Type B pancreatic cell (in vitro differentiated cells): ENCODE data around the gene F11R. TPM values are rescaled to one million over a fixed set of nuclear protein-coding genes. Genes with fewer than 3 reads are reported as not detected.
A peak's percentile ranks its signal among the peaks of the same experiment; 100 is the strongest.

Experiments
- DNase-seq: peaks from one replicate; pipeline ENCODE4 v3.0.0; 2021; ENCODE audit warnings: mixed read lengths; ENCODE audit not compliant: unreplicated experiment; ENCODE audit errors: extremely low spot score
- H3K27ac Mint-ChIP-seq: 2 replicates; pipeline ENCODE4 v1.8.0; 2021; ENCODE audit warnings: mild to moderate bottlenecking, mixed read lengths
- H3K27me3 Mint-ChIP-seq: 2 replicates; pipeline ENCODE4 v1.8.0; 2021; ENCODE audit warnings: mixed read lengths
- H3K36me3 Mint-ChIP-seq: 2 replicates; pipeline ENCODE4 v1.8.0; 2021; ENCODE audit warnings: mixed read lengths
- H3K4me1 Mint-ChIP-seq: one replicate; pipeline ENCODE4 v1.8.0; 2021; ENCODE audit warnings: mixed read lengths; ENCODE audit not compliant: unreplicated experiment
- H3K4me3 Mint-ChIP-seq: 2 replicates; pipeline ENCODE4 v1.8.0; 2021; ENCODE audit warnings: mild to moderate bottlenecking, mixed read lengths
- H3K9me3 Mint-ChIP-seq: 2 replicates; pipeline ENCODE4 v1.8.0; 2021; ENCODE audit warnings: mixed read lengths
- CTCF ChIP-seq: fragments of 200-600 bp; sonication (generic); conservative IDR thresholded peaks from 2 replicates; pipeline ENCODE4 v1.5.0; 2021; ENCODE audit warnings: antibody characterized with exemption, mild to moderate bottlenecking
- total RNA-seq: library from RNA; stranded (reverse); gene quantifications from 2 replicates; pipeline ENCODE4 v1.2.1, GENCODE V29; 2021; ENCODE audit warnings: low replicate concordance

F11R gene
- total RNA-seq, 1 donor from 2014 or later: 66.8 TPM

GRCh38 chr1:161044908-161045735 is 24.2 kb upstream of the F11R start:
- Mint-ChIP-seq H3K4me1 (peaks cover 8% of the 10 kb centered on the region), H3K27me3 (no peaks in the 10 kb centered on the region), H3K36me3 (peaks cover 30% of the 10 kb centered on the region), H3K9me3 (peaks cover 9% of the 10 kb centered on the region), H3K27ac (peak overlapping the region; percentile 97), H3K4me3 (peak overlapping the region; percentile 96)
- no peak for DNase-seq
- TF ChIP-seq CTCF: no peak

DNA sequence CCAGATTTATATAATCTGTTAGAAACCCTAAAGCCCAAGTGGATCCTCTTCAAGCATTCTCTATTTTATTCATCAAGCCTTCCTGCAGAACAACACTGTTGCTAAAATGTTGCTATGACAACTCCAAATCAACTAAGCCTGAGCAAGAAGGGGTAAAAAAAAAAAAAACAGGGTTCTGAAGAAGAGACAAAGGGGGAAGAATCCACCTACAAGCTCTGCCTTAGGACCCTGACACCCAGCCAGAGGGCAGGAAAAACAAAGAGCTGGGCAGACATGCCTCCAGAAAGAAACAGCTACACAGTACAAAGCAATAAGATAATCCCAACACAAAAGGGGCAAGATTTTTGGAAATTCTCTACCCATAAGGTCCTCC is 23.6 kb upstream of the F11R start:
- H3K36me3 Mint-ChIP-seq: peaks cover 35% of the 10 kb centered on the region
- DNase-seq: no peak
- peak overlapping the region; percentile 97 for H3K27ac Mint-ChIP-seq

GRCh38 chr1:161039546-161039945 is 18.6 kb upstream of the F11R start:
- DNase-seq: no peak
- TF ChIP-seq CTCF: no peak
- H3K4me1 Mint-ChIP-seq: peaks cover 9% of the 10 kb centered on the region
- H3K27me3 Mint-ChIP-seq: no peaks in the 10 kb centered on the region
- H3K27ac Mint-ChIP-seq: peak overlapping the region; percentile 91
- H3K4me3 Mint-ChIP-seq: peak overlapping the region; percentile 90
- no peaks in the 10 kb centered on the region for H3K9me3 Mint-ChIP-seq
- H3K36me3 Mint-ChIP-seq: peaks cover 26% of the 10 kb centered on the region

More for the DNA sequence above, 23.6 kb upstream of the F11R start:
- TF ChIP-seq CTCF: no peak
- Mint-ChIP-seq H3K9me3 (peaks cover 9% of the 10 kb centered on the region), H3K4me3 (peak overlapping the region; percentile 96), H3K27me3 (no peaks in the 10 kb centered on the region), H3K4me1 (peaks cover 8% of the 10 kb centered on the region)

GRCh38 chr1:161039154-161039545 is 18.2 kb upstream of the F11R start:
- H3K27ac Mint-ChIP-seq: peak overlapping the region; percentile 91
- no peak for TF ChIP-seq CTCF
- peak overlapping the region; percentile 90 for H3K4me3 Mint-ChIP-seq

DNA sequence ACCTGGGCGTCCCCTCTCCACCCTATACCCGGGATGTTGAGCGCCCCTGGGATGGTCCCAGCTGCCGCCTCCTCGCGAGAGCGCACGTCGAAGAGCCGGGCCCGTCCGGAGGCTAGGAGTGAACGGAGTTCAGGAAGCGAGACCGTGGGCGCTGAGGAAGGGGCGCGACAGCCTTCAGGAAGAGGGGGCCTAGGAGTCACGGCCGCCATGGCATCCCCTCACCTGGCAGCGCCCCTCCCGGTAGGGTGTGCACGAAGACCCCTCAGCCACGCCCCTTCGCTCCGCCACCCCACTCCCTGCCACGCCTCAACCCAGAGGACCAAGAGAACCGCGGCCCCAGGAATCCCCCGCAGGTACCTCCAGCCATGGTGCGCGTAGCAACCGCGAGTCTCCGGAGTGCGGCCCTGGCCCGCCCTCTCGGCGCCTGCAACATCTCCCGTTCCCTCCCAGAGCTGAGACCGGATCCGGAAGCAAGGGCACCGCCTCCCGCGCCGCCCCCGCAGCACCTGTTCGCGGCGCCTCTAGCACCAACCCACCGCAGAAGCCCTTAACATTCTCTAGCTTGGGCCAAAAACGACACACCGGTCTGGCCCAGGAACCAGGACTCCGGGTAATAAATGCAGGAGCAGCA is 17.7 kb upstream of the F11R start, which contains the start of gene TSTD1:
TSS of gene TSTD1 (minus strand) at position 442 of the 631 bp plus-strand sequence. CDS start at position 367, 75 bp downstream.
- TF ChIP-seq CTCF: no peak
- H3K36me3 Mint-ChIP-seq: peaks cover 26% of the 10 kb centered on the region
- H3K9me3 Mint-ChIP-seq: no peaks in the 10 kb centered on the region
- DNase-seq: no peak
- peaks cover 5% of the 10 kb centered on the region for H3K4me1 Mint-ChIP-seq
- H3K27me3 Mint-ChIP-seq: no peaks in the 10 kb centered on the region
- H3K4me3 Mint-ChIP-seq: peak within 1 kb of the TSS; percentile 90
- H3K27ac Mint-ChIP-seq: peak within 1 kb of the TSS; percentile 91

More at GRCh38 chr1:161039154-161039545, 18.2 kb upstream of the F11R start:
- DNase-seq: no peak
- Mint-ChIP-seq H3K4me1 (peaks cover 6% of the 10 kb centered on the region), H3K36me3 (peaks cover 26% of the 10 kb centered on the region), H3K27me3 (no peaks in the 10 kb centered on the region), H3K9me3 (no peaks in the 10 kb centered on the region)
